Uterus (tissue), 4 donors: Measurements from ENCODE around the gene RRAD. TPM values are rescaled to one million over a fixed set of nuclear protein-coding genes. Genes with fewer than 3 reads are reported as not detected.
A peak's percentile ranks its signal among the peaks of the same experiment; 100 is the strongest.

ENCODE experiments used
- DNase-seq, 2 donors: peaks; one replicate each; pipeline ENCODE4 v3.0.0-alpha.2; 2019 to 2020
- H3K27ac ChIP-seq, 2 donors: fragments of 200-600 bp; sonication (generic); 1 replicate in 1 of 2; 2 replicates in 1 of 2; pipeline ENCODE4 v1.5.1; 2016 to 2018
- H3K27me3 ChIP-seq, 2 donors: fragments of 200-600 bp; sonication (generic); one replicate each; pipeline ENCODE4 v1.5.1; 2018 to 2019; ENCODE audit warnings: control low read depth in 1 of 2
- H3K36me3 ChIP-seq, 2 donors: fragments of 200-600 bp; sonication (generic); one replicate each; pipeline ENCODE4 v1.5.1; 2019; ENCODE audit warnings: control low read depth in 1 of 2
- H3K4me1 ChIP-seq, 2 donors: fragments of 200-600 bp; sonication (generic); one replicate each; pipeline ENCODE4 v1.5.1; 2018 to 2019; ENCODE audit warnings: control low read depth in 1 of 2
- H3K4me3 ChIP-seq, 2 donors: fragments of 200-600 bp; sonication (generic); 1 replicate in 1 of 2; 2 replicates in 1 of 2; pipeline ENCODE4 v1.5.1; 2018 to 2019; ENCODE audit warnings: mild to moderate bottlenecking in 1 of 2
- H3K9me3 ChIP-seq, 2 donors: fragments of 200-600 bp; sonication (generic); one replicate each; pipeline ENCODE4 v1.5.1; 2019; ENCODE audit warnings: control low read depth in 1 of 2
- POLR2A ChIP-seq, 2 donors: fragments of 450-650 bp; IDR thresholded peaks; one replicate each; pipeline ENCODE4 v1.6.1; 2016; ENCODE audit warnings: antibody characterized with exemption in 2 of 2, mild to moderate bottlenecking in 1 of 2, moderate library complexity in 1 of 2
- intact Hi-C: fragments of 100-400 bp; cut with DNase I; formaldehyde crosslinking; loops from one replicate; pipeline ENCODE4 v1.15.1; 2023; ENCODE audit warnings: low total_unique reads
- total RNA-seq, 4 donors: library from RNA; depleted of rRNA in 3 of 4; stranded (reverse); fragments of >200 nt in 3 of 4; gene quantifications; one replicate each; pipeline versions ENCODE4 v1.1.0 to v1.2.4, GENCODE V29; 2014 to 2023
- TF ChIP-seq, protein P1 (sequence below), 4 experiments: fragments of 200-600 bp in 2 of 4; fragments of 450-650 bp in 2 of 4; sonication (generic) in 2 of 4; IDR thresholded peaks; one replicate each; pipeline ENCODE4 v1.5.1; 2016 to 2019; ENCODE audit warnings: antibody characterized with exemption in 4 of 4, mild to moderate bottlenecking in 2 of 4, moderate library complexity in 1 of 4
- donor health status: DM: yes; HTN: yes; CAD: no.

The RRAD gene
- total RNA-seq, 4 donors from 2014 or later = 7.5 to 32.8 (median 18.8) TPM

DNA sequence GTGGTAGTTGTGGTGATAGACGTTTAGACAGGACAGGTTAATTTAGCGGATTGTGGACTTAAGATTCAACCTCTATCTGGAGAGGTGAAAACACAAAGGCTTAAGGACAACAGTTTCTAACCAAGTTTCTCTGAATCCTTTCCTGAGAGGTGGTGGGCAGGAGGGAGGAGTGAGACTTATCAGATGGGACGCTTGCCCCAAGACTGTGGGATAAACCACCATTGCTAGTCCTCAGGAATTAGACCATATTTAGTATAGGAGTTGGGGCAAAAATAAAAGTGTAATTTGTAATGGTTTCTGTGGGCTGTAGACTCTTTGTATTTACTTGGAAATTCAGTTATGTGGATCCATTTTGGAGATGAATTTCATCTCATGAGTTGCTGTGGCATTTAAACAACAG lies 38.4 kb downstream of the RRAD start:
- TF ChIP-seq, protein P1, sequence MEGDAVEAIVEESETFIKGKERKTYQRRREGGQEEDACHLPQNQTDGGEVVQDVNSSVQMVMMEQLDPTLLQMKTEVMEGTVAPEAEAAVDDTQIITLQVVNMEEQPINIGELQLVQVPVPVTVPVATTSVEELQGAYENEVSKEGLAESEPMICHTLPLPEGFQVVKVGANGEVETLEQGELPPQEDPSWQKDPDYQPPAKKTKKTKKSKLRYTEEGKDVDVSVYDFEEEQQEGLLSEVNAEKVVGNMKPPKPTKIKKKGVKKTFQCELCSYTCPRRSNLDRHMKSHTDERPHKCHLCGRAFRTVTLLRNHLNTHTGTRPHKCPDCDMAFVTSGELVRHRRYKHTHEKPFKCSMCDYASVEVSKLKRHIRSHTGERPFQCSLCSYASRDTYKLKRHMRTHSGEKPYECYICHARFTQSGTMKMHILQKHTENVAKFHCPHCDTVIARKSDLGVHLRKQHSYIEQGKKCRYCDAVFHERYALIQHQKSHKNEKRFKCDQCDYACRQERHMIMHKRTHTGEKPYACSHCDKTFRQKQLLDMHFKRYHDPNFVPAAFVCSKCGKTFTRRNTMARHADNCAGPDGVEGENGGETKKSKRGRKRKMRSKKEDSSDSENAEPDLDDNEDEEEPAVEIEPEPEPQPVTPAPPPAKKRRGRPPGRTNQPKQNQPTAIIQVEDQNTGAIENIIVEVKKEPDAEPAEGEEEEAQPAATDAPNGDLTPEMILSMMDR (IDR thresholded peaks at IDR 0.05) = no peak
- no peak for TF ChIP-seq POLR2A (IDR thresholded peaks at IDR 0.05)
- no peaks in the 10 kb centered on the region for H3K27me3 ChIP-seq
- no peaks in the 10 kb centered on the region for H3K4me1 ChIP-seq
- no peaks in the 10 kb centered on the region for H3K9me3 ChIP-seq
- H3K27ac ChIP-seq = no peak overlapping the region
- DNase-seq = no peak
- intact Hi-C loops = no loop called here
- no peak overlapping the region for H3K4me3 ChIP-seq
- no peaks in the 10 kb centered on the region for H3K36me3 ChIP-seq

DNA sequence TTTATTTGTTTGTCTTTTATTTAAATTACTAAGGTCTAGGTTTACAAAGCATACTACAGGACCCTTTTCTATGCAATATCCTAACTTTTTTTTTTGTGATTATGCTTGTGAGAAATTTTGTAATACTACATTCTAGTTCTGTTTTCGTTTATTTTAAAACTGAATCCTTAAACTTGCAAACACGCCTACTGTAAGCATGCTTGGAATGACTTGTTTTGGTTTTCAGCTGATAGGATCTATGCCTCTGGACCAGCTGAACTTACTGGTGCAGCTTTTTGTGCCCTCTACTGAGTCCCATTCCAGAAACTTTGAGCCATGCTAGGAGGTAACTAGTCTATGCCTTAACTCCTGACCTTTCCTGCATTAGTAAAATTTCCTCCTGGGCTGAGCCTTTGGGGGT lies 39.0 kb downstream of the RRAD start:
- H3K4me1 ChIP-seq = peaks cover 0 to 4% of the 10 kb centered on the region in 2 donors
- no peak overlapping the region for H3K27ac ChIP-seq
- intact Hi-C loops = no loop called here
- no peak for TF ChIP-seq POLR2A (IDR thresholded peaks at IDR 0.05)
- TF ChIP-seq, protein P1 (IDR thresholded peaks at IDR 0.05) = no peak
- H3K36me3 ChIP-seq = no peaks in the 10 kb centered on the region
- H3K9me3 ChIP-seq = no peaks in the 10 kb centered on the region
- DNase-seq = no peak
- no peaks in the 10 kb centered on the region for H3K27me3 ChIP-seq
- no peak overlapping the region for H3K4me3 ChIP-seq

DNA sequence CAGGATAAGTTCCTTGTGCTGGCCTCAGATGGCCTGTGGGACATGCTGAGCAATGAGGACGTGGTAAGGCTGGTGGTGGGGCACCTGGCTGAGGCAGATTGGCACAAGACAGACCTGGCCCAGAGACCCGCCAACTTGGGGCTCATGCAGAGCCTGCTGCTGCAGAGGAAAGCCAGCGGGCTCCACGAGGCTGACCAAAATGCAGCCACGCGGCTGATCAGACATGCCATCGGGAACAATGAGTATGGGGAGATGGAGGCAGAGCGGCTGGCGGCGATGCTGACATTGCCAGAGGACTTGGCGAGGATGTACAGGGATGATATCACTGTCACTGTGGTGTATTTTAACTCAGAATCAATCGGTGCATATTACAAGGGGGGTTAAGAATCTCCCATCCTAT lies 39.8 kb downstream of the RRAD start:
- Histone ChIP-seq H3K27ac (no peak overlapping the region), H3K4me1 (peaks cover 0 to 5% of the 10 kb centered on the region in 2 donors), H3K27me3 (no peaks in the 10 kb centered on the region), H3K9me3 (no peaks in the 10 kb centered on the region), H3K4me3 (no peak overlapping the region), H3K36me3 (no peaks in the 10 kb centered on the region)
- no peak for TF ChIP-seq POLR2A (IDR thresholded peaks at IDR 0.05)
- TF ChIP-seq, protein P1 (IDR thresholded peaks at IDR 0.05) = no peak
- peak in 1 of 2 donors; percentile 14 for DNase-seq
- intact Hi-C loops = no loop called here

DNA sequence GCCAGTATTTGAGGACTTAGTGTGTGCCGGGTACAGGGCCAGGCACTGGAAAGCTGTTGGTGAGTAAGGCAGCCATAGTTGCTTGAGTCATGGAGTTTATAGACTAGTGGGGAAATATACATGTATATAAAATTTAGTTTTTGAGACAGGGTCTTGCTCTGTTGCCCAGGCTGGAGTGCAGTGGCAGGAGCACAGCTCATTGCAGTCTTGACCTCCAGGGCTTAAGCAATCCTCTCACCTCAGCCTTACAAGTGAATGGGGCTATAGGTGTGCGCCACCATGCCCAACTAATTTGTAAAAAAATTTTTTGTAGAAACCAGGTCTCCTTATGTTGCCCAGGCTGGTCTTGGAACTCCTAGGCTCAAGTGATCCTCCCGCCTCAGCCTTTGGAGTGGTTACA lies 42.6 kb downstream of the RRAD start:
- no peaks in the 10 kb centered on the region for H3K27me3 ChIP-seq
- TF ChIP-seq POLR2A (IDR thresholded peaks at IDR 0.05) = no peak
- TF ChIP-seq, protein P1 (IDR thresholded peaks at IDR 0.05) = no peak

DNA sequence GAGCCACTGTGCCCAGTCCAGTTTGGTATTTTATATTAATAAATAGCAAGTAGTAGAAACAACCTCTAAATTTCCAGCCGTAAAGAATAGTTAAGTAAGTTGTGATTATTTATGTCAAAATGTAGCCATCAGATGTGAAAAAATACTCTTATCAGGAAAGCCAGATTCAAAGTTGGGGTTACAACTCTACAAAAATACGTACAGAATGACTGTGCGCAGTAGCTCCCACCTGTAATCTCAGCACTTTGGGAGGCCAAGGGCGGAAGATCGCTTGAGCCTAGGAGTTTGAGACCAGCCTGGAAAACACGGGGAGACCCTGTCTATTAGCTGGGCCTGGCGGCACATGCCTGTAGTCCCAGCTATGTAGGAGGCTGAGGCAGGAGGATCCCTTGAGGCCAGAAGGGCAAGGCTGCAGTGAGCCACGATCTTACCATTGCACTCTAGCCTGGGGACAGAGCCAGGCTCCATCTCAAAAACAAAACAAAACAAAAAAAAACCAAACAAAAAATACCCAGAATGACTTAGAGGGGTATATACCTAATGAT lies 43.3 kb downstream of the RRAD start:
- Histone ChIP-seq H3K36me3 (no peaks in the 10 kb centered on the region), H3K27me3 (no peaks in the 10 kb centered on the region), H3K9me3 (no peaks in the 10 kb centered on the region), H3K27ac (no peak overlapping the region), H3K4me1 (peaks cover 0 to 5% of the 10 kb centered on the region in 2 donors), H3K4me3 (no peak overlapping the region)
- TF ChIP-seq POLR2A (IDR thresholded peaks at IDR 0.05) = no peak
- TF ChIP-seq, protein P1 (IDR thresholded peaks at IDR 0.05) = no peak
- peak in 1 of 2 donors; percentile 13 for DNase-seq
- intact Hi-C loops = no loop called here

More for the DNA sequence above, 42.6 kb downstream of the RRAD start:
- Histone ChIP-seq H3K36me3 (no peaks in the 10 kb centered on the region), H3K4me3 (no peak overlapping the region), H3K9me3 (no peaks in the 10 kb centered on the region), H3K27ac (no peak overlapping the region), H3K4me1 (peaks cover 0 to 5% of the 10 kb centered on the region in 2 donors)
- DNase-seq = no peak
- intact Hi-C loops = no loop called here
